Astrocyte of the hippocampus (primary cell): Measurements from ENCODE around the gene ECI2.
"Not testable (repeated sequence)": the region's sequence is repeated elsewhere in the genome, so short reads cannot be mapped to it uniquely, and the experiment has no call there.

Experiments
- DNase-seq: peaks from one replicate; pipeline ENCODE4 v3.0.0; 2011; ENCODE audit warnings: low read depth, low spot score

The ECI2 gene

DNA sequence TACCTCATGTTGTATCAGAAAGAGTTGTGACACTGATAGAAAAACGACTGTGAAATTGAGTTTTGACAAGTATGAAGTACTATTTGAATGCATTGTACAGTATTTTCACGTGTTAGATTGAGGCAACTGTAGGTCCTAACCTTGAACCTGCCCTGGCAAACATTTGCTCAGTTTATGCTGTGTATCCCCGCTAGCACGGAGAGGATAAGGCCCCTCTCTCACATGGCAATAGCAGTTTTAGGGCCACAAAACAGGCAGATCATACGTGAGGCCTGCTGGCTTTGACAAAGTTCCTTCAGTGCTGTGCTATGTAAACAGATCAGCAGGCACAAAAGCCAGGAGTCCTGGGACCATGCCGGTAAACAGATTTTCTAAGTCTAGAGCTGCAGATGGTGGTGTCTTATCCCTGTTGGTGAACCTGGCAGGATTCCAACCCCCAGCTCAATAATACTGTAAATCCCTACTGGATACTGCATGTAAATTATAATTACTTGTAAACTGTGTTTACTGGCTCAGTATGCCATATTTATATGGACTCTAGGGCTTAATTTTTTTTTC is 32.6 kb downstream of the ECI2 start:
- no peak for DNase-seq

DNA sequence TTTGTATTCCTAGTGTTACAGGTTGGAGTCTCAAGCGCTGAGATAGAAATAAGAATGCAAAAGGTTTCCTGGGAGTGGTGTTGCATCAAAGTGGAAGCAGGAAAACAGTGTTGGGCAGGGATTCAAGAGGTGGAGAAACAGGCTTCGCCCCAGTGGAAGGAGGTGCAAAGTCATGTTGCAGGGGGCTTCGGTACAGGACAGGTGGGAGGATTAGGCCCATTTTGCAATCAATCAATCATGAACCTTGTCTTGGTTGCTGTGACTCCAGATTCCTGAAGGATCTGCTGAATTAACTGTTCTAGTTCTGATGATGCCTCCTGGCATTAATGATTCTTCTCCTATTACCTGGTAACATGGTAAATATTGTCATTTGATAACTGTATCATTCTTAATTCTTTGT is 34.1 kb downstream of the ECI2 start:
- no peak for DNase-seq

DNA sequence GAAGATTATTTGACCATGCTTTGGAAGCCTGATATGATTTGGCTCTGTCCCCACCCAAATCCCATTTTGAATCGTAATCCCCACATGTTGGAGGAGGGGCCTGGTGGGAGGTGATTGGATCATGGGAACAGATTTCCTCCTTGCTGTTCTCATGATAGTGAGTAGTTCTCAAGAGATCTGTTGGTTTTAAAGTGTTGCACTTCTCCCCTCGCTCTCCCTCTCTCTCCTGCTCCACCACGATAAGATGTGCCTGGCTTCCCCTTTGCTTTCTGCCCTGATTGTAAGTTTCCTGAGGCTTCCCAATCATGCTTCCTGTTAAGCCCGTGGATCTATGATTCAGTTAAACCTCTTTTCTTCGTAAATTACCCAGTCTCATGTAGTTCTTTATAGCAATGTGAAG is 34.7 kb downstream of the ECI2 start:
- DNase-seq = no peak

DNA sequence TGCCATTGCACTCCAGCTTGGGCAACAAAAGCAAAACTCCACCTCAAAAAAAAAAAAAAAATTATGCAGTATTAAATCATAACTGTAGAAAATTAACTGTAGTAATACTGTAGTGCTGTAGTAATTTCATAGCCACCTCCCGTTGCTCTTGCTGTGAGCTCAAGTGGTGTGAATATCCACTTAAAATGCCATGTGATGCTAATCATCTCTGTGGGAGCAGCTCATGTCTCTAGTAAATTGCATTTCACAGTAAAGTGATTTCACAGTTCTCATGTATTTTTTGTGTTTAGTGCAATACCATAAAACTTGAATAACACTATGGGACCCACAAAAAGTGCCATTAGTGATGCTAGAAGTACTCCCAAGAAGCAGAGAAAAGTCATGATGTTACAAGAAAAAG is 42.1 kb downstream of the ECI2 start:
- DNase-seq = peak; percentile 6

DNA sequence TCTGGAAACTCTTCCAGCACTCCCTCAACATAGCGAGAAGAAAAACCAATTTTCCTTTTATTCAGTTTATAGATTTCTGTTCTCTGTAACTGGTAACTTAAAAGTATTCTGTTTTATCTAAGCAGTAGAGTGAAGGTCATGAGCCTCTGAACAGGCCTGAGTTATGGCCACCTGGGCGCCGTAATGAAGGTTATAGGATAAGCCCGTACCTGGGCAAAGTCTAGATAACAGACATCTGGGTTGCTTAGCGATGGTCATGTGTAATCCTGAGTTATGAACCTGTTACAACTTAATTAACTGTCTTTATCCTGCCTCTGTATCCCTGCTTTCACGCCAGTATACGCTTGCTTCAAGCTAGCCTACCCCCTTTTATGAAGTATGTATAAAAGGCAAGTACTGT is 43.4 kb downstream of the ECI2 start:
- no peak for DNase-seq

DNA sequence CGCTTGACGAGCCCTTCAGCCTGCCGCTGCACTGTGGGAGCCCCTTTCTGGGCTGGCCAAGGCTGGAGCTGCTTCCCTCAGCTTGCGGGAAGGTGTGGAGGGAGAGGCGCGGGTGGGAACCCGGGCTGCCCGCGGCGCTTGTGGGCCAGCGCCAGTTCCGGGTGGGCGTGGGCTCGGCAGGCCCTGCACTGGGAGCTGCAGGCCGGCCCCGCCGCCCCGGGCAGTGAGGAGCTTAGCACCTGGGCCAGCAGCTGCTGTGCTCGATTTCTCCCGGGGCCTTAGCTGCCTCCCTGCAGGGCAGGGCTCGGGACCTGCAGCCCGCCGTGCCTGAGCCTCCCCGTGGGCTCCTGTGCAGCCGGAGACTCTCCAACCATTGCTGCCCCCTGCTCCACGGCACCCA is 45.3 kb downstream of the ECI2 start:
- not testable (repeated sequence) for DNase-seq

DNA sequence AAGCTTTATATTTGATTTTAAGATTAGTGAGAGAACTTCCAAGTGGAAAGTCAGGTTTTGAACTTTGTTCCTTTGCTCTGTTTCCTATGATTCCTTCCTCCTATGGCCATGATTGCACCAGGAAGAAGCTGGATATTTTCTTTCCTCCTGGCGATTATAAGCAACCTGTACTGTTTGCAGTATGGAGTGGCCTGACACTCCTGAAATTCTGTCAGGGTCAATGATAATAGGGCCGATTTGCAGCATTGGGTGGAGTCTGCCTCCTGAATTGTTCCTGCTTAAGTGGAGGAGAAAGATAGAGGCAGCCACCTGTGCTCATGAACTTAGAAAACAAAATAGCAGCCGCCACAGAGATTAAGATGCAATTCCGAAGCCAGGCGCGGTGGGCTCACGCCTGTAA is 46.7 kb downstream of the ECI2 start:
- DNase-seq = no peak

DNA sequence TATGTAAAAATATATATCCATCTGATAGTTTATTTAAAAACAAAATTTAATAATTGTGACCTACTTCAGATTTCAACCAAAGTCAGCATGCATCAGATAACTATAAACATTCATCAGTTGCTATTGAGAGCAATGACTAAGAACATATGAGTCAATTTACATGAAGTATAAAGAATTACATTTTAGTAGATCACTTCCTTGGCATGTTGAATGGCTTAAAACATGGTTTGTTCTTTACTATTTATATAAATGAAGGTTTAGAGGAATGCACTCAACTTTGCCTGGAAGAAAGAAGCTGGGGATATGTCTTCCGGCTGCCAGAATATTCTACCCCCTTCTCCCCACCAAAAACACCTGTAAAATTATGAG is 50.1 kb downstream of the ECI2 start:
- no peak for DNase-seq

DNA sequence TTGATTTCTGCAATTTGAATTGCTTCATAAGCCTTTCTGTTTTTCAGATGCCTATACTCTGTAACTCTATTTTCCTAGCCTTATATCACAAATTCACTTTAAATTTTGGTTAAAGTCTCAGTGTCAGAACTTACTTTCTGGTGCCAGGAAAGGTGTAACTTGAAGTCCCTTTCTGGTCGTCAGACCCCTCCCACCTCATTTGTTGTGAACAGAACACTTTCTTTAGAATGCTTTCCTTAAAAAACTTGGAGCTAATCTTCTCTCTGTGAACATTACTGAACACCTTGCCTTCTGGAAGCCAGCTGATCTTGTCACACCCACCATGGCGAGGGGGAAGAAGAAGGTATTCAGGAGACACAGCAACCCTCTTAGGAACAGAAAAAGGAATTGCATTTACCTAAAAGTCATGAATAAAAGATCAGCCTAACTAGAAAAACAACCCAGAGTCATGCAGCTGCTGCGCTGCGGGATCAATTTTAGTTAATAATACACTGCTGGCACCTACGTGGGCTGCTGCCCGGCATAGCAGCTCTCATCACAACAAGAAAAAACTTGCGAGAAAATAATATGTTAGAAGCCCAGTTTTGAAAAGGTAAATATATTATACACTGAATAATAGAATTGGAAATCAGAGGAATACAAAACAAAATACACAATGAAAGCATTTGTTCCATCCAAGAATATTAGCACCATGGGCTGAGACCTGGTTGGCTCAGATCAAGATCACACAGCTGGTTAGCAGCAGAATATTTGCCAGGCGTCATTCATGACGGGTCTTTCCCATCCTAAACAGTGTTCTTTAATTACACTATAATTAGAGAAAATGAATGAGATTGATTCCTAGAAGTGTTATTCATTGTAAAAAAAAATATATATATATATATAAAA is 50.7 kb downstream of the ECI2 start:
- DNase-seq = no peak

DNA sequence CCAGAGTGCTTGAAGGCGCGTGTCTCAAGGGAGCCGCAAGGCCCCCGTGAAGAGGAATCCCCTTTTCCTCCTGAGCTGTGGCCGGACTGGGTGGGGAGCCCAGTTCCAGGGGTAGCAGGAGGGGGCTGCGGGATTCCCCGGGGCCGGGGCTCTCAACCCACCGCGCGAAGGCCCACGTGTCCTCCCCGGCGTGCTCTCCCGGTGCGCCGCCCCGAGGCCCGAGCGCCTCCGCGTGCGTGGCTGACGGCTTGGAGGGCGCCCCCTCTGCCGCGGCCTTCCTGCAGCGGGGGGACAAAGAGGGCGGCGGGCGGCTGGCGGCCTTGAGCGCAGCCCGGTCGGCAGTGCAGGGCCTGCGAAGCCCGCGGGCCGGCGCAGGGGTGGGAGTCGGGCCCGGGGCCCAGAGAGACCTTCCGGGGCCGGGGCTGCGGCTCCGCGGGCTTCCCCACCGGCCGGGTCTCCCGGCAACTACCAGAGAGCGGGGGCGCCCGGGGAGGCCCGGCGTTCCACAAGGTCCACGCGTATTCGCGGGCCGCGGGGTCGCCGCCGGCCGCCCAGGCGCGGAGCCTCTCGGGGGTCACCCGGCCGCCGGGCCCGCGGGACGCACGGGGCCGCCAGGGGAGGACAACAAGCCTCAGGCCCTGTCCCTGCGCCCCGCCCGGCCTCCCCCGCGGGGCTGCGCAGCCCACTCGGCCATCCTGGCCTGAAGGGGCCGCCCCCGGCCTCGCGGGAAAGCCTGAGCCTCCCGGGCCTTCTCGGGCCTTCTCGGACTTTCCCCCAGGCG is 56.5 kb downstream of the ECI2 start, which contains the start of gene FAM217A:
TSS of gene FAM217A (minus strand) at position 447 of the 781 bp plus-strand sequence. CDS start 1,723 bp downstream, outside the sequence.
- no peak for DNase-seq

DNA sequence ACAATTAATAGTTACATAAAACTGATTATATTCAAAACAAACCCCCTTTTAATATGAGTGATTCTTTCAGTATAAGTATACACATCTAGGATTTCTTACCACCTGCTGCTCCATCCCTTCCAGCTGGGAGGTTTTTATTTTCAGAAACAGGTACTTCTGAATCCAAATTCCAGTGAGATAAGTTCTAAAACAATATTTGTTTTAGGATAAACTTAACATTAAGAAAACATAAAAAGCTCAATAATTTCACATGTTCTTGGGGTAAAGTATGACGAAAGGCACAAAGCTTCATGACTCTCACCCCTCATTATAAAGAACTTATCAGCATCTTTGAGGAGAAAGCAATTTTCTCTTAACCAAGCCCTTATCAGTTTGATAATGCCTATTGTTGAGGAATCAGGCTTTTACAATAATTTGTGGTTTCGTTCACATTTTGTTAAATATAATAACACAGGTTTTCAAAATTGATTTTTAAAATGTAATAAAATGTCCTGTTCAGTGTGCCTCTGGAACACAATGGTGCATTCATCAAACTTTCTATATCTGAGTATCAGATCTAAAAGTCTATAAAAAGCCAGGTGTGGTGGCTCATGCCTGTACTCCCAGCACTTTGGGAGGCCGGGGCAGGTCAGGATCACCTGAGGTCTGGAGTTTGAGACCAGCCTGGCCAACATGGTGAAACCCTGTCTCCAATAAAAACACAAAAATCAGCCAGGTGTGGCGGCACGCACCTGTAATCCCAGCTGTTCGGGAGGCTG is 60.7 kb downstream of the ECI2 start:
- no peak for DNase-seq

DNA sequence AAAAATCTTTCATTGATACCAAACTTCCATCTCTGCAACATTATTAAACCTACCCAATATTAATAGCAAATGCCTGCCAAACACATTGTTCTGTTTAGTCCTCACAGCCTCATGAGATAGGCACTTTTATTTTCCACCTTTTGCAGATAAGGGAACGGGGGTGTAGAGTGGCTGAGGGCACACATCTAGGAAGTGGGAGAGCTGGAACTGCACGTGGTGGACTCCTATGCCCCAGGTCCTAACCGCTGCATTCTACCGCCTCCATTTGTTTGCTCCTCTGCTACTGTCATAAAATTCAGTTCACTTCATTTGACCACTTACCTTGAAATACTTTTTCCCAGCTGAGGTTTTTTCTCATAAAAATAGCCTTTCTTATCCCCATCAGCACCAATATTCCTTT is 64.0 kb downstream of the ECI2 start:
- DNase-seq = no peak

DNA sequence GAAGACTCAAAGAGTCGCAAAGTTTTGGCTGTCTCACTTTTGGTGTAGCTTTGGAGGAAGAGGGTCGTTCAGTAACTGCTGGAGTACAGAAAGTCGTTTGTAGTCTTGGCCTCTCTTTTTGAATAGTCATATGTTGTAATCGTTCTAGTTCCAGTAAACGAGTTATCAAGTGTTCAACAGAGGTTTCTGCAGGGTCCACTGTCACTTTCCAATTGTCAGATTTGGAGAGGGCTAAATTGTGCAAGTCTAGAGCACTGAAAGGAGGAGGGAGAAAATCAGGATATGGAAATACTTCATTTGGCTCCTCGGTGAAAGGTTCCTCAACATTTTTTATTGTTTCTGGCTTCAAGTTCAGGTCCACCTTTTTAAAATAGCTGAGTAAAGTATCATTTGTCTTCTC is 66.2 kb downstream of the ECI2 start:
- no peak for DNase-seq

DNA sequence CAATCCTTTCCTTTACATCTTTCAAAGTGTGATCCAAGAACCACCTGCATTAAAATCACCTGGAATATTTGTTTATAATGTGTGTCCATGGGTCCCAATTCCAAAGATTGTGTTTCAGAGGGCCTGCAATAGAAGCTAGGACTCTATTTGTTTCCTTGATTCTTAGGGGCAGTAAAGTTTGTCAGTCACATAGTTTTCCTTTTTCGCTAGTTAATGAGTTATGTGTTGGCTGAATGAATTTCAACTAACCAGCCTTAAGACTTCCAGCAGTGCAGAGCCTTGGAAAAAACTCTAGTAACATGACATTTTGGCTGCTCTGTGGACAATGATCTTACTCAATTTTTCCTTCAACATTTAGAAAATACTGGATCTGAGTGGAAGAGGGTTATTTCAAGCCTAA is 67.7 kb downstream of the ECI2 start:
- no peak for DNase-seq

DNA sequence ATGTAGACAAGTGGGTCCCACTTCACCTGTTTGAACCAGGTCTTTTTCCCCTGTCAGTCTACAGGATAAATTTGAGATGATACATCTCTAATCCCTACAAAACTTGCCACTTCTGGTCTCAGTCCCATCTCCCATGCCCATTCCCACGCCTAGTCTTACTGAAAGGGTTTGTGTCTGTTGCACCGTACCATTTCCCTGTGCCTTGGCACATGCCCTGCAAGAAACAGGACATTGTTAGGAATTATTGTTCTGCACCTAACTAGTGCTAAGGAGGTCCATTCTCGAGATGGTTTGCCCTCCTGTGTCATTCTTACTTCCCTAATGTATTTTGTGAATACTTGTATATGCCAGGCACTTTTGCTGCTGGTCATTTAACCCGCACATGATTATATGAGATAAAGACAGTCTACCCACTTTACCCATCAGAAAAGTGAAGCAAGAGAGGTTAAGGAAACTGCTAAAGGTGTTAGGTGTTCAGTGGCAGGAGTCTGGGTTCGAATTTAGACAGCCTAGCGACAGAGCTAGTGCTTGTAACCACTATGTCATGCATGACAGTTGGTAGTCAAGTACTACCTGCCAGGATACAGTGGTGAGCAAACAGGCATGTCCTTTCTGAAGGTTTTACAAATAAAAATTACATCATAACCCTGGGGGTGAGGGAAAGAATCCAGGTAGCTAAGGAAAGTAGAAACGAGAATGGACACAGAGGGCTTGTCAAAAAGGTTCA is 69.2 kb downstream of the ECI2 start:
- no peak for DNase-seq
